ENCODE results near the gene CACNA1D. TPM values are rescaled to one million over a fixed set of nuclear protein-coding genes. Genes with fewer than 3 reads are reported as not detected.

CACNA1D gene
- total and polyA plus RNA-seq, 9 of the 15 experiments (the other 6 are each of a cell fraction or from before 2014, with no cell fraction given), result 0.29 TPM; not detected in 8

DNA sequence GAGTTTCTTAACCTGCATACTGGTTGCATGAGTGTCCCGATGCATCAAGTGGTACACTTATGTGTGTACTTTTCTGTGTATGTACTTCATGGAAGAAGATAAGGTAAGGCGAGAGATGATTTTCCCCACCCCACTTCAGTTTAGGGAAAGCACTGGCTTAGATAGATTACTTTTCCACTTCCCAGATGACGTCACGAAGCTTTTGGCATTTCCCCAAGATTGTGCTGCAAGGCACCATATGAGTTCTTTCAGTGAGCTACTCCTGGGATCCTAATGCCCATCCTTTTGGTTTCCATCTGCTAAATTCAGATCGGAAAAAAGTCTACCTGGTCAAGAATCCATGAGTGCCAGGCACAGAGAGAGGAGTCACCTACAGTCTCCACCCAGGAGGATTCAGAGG is 356.5 kb downstream of the CACNA1D start:
- DNase-seq (ENCODE audit: extremely low read depth in 1 of 4, low spot score in 3 of 4) (peak in 1 of 4 experiments; percentile 21), FAIRE-seq (no peak), ATAC-seq (no peak)
- intact Hi-C loops (cut with micrococcal nuclease) (no loop called here), in situ Hi-C loops (cut with MboI) (no loop called here)
- Histone ChIP-seq H2AFZ (ENCODE audit: low read depth, low read length) (no peak overlapping the region), H3K9me1 (ENCODE audit: control insufficient read depth, insufficient read depth, low read length) (no peaks in the 10 kb centered on the region), H3K4me1 (replicated peaks in 1 of 2; ENCODE audit: control insufficient read depth in 2 of 2, insufficient read depth in 2 of 2, low read length in 2 of 2) (peaks cover 0 to 8% of the 10 kb centered on the region in 2 experiments; a peak in 1 of 5 replicates), H4K20me1 (replicated peaks; ENCODE audit: control insufficient read depth, insufficient read depth, low read length) (no peaks in the 10 kb centered on the region), H3K27me3 (ENCODE audit: control insufficient read depth in 2 of 2, insufficient read depth in 2 of 2, low read length in 2 of 2) (peaks cover 0 to 29% of the 10 kb centered on the region in 2 experiments; a peak in 3 of 5 replicates), H3K36me3 (ENCODE audit: control insufficient read depth, insufficient read depth, low read length) (no peaks in the 10 kb centered on the region), H3K9ac (ENCODE audit: insufficient read depth in 1 of 2, low read depth in 2 of 2, low read length in 2 of 2) (no peak overlapping the region), H3K9me3 (replicated peaks; ENCODE audit: control insufficient read depth, insufficient read depth, low read depth, low read length) (no peaks in the 10 kb centered on the region), H3K4me2 (ENCODE audit: insufficient read depth, low read length) (no peak overlapping the region), H3K79me2 (ENCODE audit: control insufficient read depth, insufficient read depth, low read length) (no peaks in the 10 kb centered on the region), H3K4me3 (no peak overlapping the region), H3K27ac (ENCODE audit: extremely low read depth, low read depth, low read length) (no peak overlapping the region)
- ChIA-PET CTCF (ENCODE audit: low intra/inter-chr PET ratio) (no interaction called here), POLR2A (interaction anchor here (1.3 kb wide), 1 partner anchor 17 kb away, joined by 3 read pairs; no protein-coding TSS in a partner anchor)
- BruUV-seq (replicated peaks), result no TSS peak
- TF ChIP-seq ZNF668 (CRISPR knock-in tag; IDR thresholded peaks at IDR 0.05), result no peak
- no peak for TF ChIP-seq WHSC1 (IDR thresholded peaks at IDR 0.05; ENCODE audit: low read length)
- no peak for TF ChIP-seq MITF (IDR thresholded peaks at IDR 0.05)
- TF ChIP-seq FOXJ3 (CRISPR knock-in tag; IDR thresholded peaks at IDR 0.05), result no peak
- no peak for TF ChIP-seq HMG20A (CRISPR knock-in tag; conservative IDR thresholded peaks at IDR 0.05)
- no peak for TF ChIP-seq GABPB1 (CRISPR knock-in tag; IDR thresholded peaks at IDR 0.05)
- TF ChIP-seq RFX5 (IDR thresholded peaks at IDR 0.05; ENCODE audit: low read depth, low read length), result no peak
- no peak for TF ChIP-seq ATF1 (CRISPR knock-in tag; IDR thresholded peaks at IDR 0.05)
- peak; percentile 43; the same call in 1 of the 2 replicates for TF ChIP-seq ATF1 (tag; IDR thresholded peaks at IDR 0.05)
- no peak for TF ChIP-seq DNMT1 (IDR thresholded peaks at IDR 0.05)
- TF ChIP-seq TCFL5 (CRISPR knock-in tag; conservative IDR thresholded peaks at IDR 0.05), result no peak
- TF ChIP-seq SMAD4 (CRISPR knock-in tag; conservative IDR thresholded peaks at IDR 0.05), result no peak
- no peak for TF ChIP-seq TSC22D4 (tag; IDR thresholded peaks at IDR 0.05)
- no peak for TF ChIP-seq KLF16 (IDR thresholded peaks at IDR 0.05)
- TF ChIP-seq ZBTB17 (CRISPR knock-in tag; IDR thresholded peaks at IDR 0.05), result no peak
- TF ChIP-seq ZNF23 (CRISPR knock-in tag; IDR thresholded peaks at IDR 0.05), result no peak
- no peak for TF ChIP-seq FIP1L1 (IDR thresholded peaks at IDR 0.05; ENCODE audit: low read depth, low read length, poor library complexity, severe bottlenecking)
- TF ChIP-seq ATF3 (IDR thresholded peaks at IDR 0.05), result peak; percentile 25; the same call in 1 of the 2 replicates
- TF ChIP-seq ATF3 (CRISPR knock-in tag; conservative IDR thresholded peaks at IDR 0.05), result no peak
- no peak for TF ChIP-seq POLR2A (conservative IDR thresholded peaks at IDR 0.05)
- TF ChIP-seq NFIC (IDR thresholded peaks at IDR 0.05), result peak; percentile 32; the same call in 1 of the 2 replicates
- 14% methylated on average over 5 of the region's 5 CpGs for WGBS (ENCODE audit: insufficient coverage, low coverage, missing lambda C conversion rate)

All from K562 (cell line).